SU-DHL-6 (cell line): ENCODE measurements around the gene TIGIT.

ENCODE experiments used
- H2AFZ ChIP-seq: fragments of 200-600 bp; sonication (generic); 2 replicates; pipeline ENCODE4 v1.6.1; 2014; ENCODE audit warnings: low read depth, mild to moderate bottlenecking, moderate library complexity, mixed read lengths, antibody characterized with exemption, low read length; ENCODE audit not compliant: severe bottlenecking
- H3F3A ChIP-seq: fragments of 200-600 bp; shearing (Covaris generic); 2 replicates; pipeline ENCODE4 v1.6.0; 2016; ENCODE audit warnings: antibody characterized with exemption, mild to moderate bottlenecking; ENCODE audit not compliant: insufficient read depth
- H3K27ac ChIP-seq: fragments of 200-600 bp; sonication (generic); 2 replicates; pipeline ENCODE4 v1.5.1; 2016; ENCODE audit warnings: low read depth, mild to moderate bottlenecking, low read length, moderate library complexity, mixed read lengths
- H3K27me3 ChIP-seq: fragments of 200-600 bp; sonication (generic), shearing (Covaris generic); 2 replicates; pipeline ENCODE4 v1.6.0; 2014; ENCODE audit warnings: mild to moderate bottlenecking, low read length
- H3K36me3 ChIP-seq: fragments of 200-600 bp; sonication (generic); 2 replicates; pipeline ENCODE4 v1.6.1; 2014; ENCODE audit warnings: mild to moderate bottlenecking, low read length, mixed read lengths
- H3K4me2 ChIP-seq: fragments of 300-600, 200-600 bp; shearing (Covaris generic), sonication (generic); 2 replicates; pipeline ENCODE4 v1.6.0; 2014; ENCODE audit warnings: low read length, low read depth, mild to moderate bottlenecking; ENCODE audit not compliant: poor library complexity, severe bottlenecking
- H3K4me3 ChIP-seq: fragments of 200-600 bp; sonication (generic); 2 replicates; pipeline ENCODE4 v1.5.1; 2014; ENCODE audit warnings: antibody characterized with exemption, low read length, mild to moderate bottlenecking, mixed read lengths; ENCODE audit not compliant: insufficient read depth, poor library complexity, severe bottlenecking
- H3K79me2 ChIP-seq: fragments of 200-600 bp; sonication (generic); 2 replicates; pipeline ENCODE4 v1.6.1; 2014; ENCODE audit warnings: mild to moderate bottlenecking, low read length, moderate library complexity; ENCODE audit not compliant: insufficient read depth
- H3K9ac ChIP-seq: fragments of 200-600 bp; sonication (generic); 2 replicates; pipeline ENCODE4 v1.7.0; 2014; ENCODE audit warnings: mild to moderate bottlenecking, low read length
- H3K9me2 ChIP-seq: fragments of 200-600 bp; sonication (generic); replicated peaks from 2 replicates; pipeline ENCODE4 v1.6.1; 2014; ENCODE audit warnings: low read length; ENCODE audit not compliant: insufficient read depth
- H3K9me3 ChIP-seq: fragments of 200-600 bp; sonication (generic); 2 replicates; pipeline ENCODE4 v1.6.1; 2014; ENCODE audit warnings: low read length, mixed read lengths; ENCODE audit not compliant: insufficient read depth
- H4K20me1 ChIP-seq: fragments of 200-600 bp; sonication (generic); 2 replicates; pipeline ENCODE4 v1.6.1; 2014; ENCODE audit warnings: low read depth, mild to moderate bottlenecking, antibody characterized with exemption, low read length, moderate library complexity, mixed read lengths
- CTCF ChIP-seq: fragments of 200-600 bp; sonication (generic); IDR thresholded peaks from one replicate; pipeline ENCODE4 v1.5.1; 2017; ENCODE audit warnings: antibody characterized with exemption, mild to moderate bottlenecking, low read length, moderate library complexity; ENCODE audit not compliant: insufficient read depth, poor library complexity, severe bottlenecking
- EZH2phosphoT487 ChIP-seq: fragments of 200-600 bp; sonication (generic), shearing (Covaris generic); conservative IDR thresholded peaks from 2 replicates; pipeline ENCODE4 v1.6.1; 2018; ENCODE audit warnings: mild to moderate bottlenecking, antibody characterized with exemption, low read length, moderate library complexity, mixed read lengths

Gene TIGIT

GRCh38 chr3:114319453-114319852 is 25.6 kb downstream of the TIGIT start:
- Histone ChIP-seq H3K9ac (no peak overlapping the region), H3K4me2 (no peak overlapping the region), H3K4me3 (no peak overlapping the region), H3K36me3 (no peaks in the 10 kb centered on the region), H3F3A (no peaks in the 10 kb centered on the region), H3K9me3 (no peaks in the 10 kb centered on the region), H2AFZ (no peak overlapping the region), H3K79me2 (no peaks in the 10 kb centered on the region), H4K20me1 (no peaks in the 10 kb centered on the region), H3K27me3 (no peaks in the 10 kb centered on the region), H3K27ac (no peak overlapping the region), H3K9me2 (no peaks in the 10 kb centered on the region)
- TF ChIP-seq CTCF (no peak), EZH2phosphoT487 (no peak)

- Histone ChIP-seq H3K4me3 (no peak overlapping the region), H3K4me2 (no peak overlapping the region), H3K9me2 (no peaks in the 10 kb centered on the region), H3K27me3 (no peaks in the 10 kb centered on the region), H4K20me1 (no peaks in the 10 kb centered on the region), H3K9ac (no peak overlapping the region), H3K79me2 (no peaks in the 10 kb centered on the region), H2AFZ (no peak overlapping the region), H3K36me3 (no peaks in the 10 kb centered on the region), H3K9me3 (no peaks in the 10 kb centered on the region), H3F3A (no peaks in the 10 kb centered on the region), H3K27ac (no peak overlapping the region)
- TF ChIP-seq CTCF (no peak), EZH2phosphoT487 (no peak)
Measured at GRCh38 chr3:114320246-114320645, 26.4 kb downstream of the TIGIT start.

GRCh38 chr3:114323546-114324254 is 29.9 kb downstream of the TIGIT start:
- Histone ChIP-seq H3K9ac (no peak overlapping the region), H3K79me2 (no peaks in the 10 kb centered on the region), H3K27me3 (no peaks in the 10 kb centered on the region), H3K36me3 (no peaks in the 10 kb centered on the region), H4K20me1 (no peaks in the 10 kb centered on the region), H3K4me2 (no peak overlapping the region), H3K27ac (no peak overlapping the region), H2AFZ (no peak overlapping the region), H3F3A (no peaks in the 10 kb centered on the region), H3K4me3 (no peak overlapping the region), H3K9me3 (no peaks in the 10 kb centered on the region), H3K9me2 (no peaks in the 10 kb centered on the region)
- TF ChIP-seq EZH2phosphoT487 (no peak), CTCF (no peak)
